GM18520 (cell line): Measurements from ENCODE around the gene TRAF3.
"Not testable (repeated sequence)": the region's sequence is repeated elsewhere in the genome, so short reads cannot be mapped to it uniquely, and the experiment has no call there.

Experiments
- ATAC-seq: cut with Tn5 transposase; IDR thresholded peaks from one replicate; pipeline ENCODE4 v1.9.1; 2021; ENCODE audit not compliant: unreplicated experiment

The TRAF3 gene

DNA sequence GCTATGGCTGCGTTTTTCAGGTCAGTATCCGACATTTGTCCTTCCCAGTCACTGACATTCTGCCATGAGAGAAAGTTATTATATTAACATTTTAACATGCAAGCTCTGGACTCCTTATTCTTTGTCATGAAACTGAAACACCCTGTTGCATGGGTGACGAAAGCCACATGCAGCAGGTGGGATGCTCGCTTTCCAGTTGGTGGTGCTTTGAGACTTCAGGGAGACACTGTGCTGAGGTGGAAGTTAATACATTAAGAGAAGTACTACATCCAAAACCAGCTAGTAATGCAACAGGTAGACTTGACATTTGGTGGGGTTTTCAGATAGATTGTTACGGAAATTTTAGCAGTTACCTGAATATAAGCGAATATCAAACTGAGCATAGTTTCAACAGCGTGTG lies 112.4 kb downstream of the TRAF3 start:
- no peak for ATAC-seq

DNA sequence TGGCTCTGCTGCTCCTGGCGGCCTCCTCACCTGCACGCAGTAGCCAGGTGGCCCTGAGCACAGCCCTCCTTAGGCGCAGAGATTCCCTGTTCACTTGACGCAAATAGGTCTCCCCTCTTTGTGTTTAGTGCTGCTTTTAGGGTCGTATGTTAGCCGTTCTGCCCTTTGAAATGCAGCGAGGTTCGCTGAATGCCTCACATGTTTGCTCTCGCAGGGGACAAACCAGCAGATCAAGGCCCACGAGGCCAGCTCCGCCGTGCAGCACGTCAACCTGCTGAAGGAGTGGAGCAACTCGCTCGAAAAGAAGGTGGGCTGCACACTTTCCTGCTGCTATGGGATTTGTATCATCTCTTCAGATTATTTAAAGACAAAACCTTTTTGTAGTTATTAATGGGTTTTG lies 113.9 kb downstream of the TRAF3 start:
- ATAC-seq: no peak

DNA sequence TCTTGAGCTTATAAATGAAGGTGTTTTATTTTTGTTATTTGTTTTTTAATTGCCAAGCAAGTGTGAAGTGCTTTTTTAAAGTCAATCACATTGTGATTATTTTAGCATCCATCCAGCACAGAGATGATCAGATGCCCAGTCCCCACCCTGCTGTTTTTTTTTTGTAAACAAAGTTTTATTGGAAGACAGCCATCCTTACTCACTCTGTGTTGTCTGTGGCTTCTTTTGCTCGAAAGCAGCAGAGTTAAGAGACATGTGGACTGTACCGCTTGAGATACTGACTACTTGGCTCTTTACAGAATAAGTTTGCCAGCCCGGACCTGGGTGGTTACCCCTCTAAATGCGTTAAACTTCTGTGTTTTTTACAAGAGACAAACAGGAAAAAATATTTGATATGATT lies 114.3 kb downstream of the TRAF3 start:
- no peak for ATAC-seq

DNA sequence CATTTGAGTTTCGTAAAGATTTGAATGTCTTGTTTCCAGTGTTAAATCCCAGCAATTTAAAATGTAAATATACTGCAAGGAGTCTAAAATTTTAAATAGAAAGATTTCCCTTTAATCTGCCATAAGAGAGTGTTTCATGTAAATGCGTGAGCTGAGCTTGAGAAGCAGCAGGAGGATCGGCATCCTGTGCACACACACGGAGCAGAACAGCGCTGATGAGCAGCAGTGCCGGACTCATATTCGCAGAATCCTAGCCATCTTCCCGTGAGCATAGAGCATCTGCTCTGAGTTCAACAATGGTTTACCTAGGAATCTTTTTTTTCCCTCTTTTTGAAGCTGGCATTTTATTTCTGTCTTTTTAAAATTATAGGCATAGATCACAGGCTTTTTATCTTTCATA lies 115.4 kb downstream of the TRAF3 start:
- no peak for ATAC-seq

DNA sequence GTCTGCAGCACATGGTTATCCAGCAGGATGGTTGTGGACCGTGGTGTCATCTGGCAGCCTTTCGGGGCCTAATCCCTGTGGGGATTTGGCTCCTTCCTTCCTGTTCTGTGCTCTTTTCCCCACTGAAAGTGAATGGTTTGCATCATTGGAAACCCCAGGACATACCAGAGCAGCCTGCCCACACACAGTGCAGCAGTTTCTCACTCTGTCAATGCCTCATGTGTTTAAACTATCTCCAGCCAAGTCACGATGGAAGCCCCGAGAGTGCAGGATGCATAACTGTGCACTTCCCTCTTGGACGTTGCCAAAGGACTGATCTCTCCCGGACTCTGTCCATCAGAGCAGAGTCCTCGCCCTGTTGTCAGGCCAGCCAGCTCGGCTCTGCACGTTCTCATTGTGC lies 116.2 kb downstream of the TRAF3 start:
- no peak for ATAC-seq

DNA sequence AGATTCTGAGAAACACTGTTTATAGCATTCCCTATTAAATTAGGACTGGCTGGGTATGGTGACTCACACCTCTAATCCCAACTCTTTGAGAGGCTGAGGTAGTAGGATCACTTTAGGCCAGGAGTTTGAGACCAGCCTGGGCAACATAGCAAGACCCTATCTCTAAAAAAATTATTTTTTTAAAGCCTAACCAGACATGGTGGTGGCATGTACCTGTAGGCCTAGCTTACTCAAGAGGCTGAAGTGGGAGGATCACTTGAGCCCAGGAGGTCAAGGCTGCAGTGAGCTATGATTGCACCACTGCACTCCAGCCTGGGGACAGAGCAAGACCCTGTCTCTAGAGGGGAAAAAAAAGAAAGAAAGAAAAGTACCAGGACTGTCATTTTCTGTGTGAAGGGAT lies 119.5 kb downstream of the TRAF3 start:
- not testable (repeated sequence) for ATAC-seq

DNA sequence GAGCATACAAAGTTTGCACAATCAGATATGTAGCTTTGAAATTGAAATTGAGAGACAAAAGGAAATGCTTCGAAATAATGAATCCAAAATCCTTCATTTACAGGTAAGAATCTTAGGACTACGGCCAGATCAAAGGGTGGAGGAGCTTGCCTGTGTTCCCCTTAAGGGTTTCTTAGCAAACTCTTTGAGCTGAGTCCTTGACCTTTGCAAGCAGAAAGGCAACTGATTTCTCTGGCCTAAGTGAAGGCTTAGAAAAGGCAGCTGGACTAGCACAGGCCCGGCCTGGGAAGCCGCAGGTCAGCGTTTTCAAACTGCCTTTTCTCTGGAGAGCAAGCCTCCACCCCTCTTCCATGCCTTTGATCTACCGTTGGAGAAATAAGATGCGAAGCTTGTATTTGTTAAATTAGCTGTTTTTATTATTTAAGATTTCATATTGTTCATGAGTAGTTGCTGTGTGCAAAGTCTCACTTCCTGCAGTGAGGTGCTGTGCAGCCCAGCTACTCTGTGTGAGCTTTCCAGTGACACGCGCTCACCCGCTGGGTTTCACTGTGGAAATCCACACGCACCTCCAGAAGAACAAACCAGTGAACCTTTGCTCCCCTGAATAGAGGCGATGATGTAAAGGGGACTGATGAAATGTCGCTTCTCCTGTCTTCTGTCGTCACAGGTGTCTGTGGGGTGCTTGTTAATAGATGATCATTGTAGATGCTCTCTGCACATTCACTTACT lies 120.2 kb downstream of the TRAF3 start:
- no peak for ATAC-seq

DNA sequence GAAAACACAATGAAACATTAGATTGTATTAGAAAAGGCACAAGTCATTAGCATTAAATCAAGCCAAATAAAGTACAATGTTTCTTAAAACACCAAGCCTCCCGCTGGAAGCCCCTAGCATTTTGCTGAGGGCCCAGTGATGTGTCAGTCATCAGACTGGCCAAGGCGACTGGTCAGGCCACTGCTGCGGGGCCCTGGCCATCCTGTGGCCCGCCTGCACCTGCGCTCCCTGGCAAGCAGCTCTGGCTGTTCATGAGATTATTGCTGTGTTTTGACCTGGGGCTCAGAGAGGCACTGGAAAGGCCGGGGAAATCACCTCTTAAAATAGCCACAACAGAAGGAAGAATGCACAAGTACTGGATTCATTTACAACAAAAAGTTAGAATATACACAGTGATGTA lies 121.0 kb downstream of the TRAF3 start:
- no peak for ATAC-seq

DNA sequence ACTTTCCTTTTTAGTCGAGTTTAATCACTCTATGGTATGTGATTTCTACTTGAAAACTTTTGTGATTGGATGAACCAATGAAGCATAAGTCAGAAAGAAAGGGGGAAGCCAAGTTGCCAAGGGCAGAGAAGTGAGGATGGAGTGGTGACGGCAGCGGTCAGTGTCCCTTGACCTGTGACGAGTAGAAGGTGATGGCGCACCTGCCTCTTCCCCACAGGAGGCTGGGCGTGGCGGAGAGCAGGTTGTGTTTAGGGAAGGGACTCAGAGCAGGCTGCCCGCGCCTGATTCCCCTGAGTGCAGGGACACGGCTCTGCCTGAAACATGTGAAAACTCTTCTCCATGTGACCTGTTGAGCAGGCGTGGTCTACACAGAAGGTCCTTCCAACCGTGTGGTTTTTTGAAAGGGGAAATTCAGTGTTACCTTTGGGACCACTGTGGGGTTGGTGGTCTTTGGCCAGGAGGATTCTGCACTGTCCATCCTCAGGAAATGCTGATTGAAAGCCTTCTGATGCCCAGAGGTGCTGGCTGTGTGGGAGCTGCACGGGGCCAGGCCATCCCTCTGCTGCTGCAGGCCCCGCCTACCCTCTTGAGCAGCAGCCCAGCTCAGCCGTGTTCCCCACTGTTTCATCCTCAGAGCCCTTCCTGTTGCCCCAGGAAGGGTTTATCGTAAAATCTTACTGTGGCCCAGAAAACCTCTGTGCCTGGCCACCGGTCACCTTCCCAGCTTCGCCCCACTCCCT lies 121.7 kb downstream of the TRAF3 start:
- no peak for ATAC-seq

DNA sequence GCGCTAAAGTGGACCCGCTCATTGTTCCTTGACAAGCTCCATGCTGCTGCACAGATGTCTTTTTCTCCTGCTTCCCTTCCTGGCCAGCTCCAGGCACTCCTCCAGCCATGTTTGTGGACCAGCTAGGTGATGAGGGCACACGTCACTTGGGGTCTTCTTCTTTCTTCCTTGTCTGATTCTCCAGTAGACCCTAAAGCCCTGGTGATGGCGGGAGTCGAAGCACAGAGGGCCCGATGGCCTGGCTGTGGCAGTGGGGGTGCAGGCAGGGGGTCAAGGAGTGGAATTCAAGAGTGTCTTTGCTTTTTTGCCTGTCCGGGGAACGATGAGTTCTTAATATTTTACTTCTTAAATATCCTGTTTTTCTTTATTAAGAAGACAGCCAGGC lies 122.3 kb downstream of the TRAF3 start:
- no peak for ATAC-seq

DNA sequence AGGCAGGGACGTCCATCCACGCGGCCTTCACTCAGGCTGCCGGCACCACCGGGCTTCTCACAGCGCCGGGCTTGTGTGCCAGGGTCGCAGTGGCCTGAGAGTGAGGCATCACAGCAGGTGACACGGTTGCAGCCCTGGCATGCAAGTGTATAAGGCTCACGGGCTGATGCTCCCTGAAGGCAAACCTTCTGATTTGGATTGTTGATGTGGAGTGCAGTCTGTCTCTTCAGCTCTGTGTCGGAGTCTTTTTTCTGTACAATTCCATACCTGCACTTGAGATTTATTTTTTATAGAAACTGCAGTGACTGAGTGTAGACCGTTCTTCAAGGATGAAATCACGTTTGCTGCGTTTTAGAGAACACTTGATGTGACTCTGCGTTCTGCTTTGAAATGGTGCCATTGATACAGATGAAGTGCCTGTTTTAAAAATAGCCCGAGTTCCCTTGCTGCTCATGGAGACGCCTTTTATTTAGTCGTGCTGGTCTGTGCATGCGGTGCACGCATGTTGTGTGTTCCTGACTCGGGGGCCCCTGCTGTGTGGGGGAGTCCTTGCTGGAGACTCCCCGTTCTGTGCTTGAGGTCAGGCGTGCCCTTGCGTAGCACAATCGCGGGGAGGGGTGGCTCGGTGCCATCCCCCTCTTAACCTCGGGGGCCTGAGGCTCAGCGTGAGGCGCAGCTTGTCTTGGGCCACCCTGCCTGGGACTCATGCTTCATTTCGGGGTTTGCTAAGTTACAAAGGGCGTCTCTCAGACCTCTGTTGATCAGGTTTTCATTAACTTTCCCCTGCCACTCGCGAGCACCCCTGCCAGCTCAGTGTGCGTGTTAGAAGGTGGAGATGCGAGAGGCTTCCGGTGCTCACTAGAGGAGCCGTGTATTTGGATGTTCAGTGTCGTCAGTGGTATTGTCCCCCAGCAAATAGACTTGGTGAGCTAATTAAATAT lies 123.7 kb downstream of the TRAF3 start:
- ATAC-seq: peak; percentile 39

DNA sequence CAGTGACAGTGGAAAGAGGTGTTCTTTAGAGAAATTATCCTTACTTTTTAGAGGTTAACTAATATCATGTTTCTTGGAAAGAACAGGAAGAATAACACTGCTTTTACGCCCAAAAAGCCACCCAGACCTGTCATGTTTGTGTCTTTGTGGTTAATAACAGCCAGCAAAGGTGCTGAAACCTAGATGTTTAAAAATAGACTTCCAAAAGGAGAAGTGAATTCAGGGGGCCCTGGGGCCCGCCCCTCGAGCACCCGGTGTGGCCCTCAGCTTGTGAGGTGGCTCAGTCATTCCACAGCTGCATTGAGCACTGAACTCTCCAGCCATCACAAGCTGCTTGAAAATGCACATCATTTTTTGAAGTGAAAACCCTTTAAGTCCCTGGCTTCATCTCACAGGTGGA lies 124.4 kb downstream of the TRAF3 start:
- peak; percentile 46 for ATAC-seq

DNA sequence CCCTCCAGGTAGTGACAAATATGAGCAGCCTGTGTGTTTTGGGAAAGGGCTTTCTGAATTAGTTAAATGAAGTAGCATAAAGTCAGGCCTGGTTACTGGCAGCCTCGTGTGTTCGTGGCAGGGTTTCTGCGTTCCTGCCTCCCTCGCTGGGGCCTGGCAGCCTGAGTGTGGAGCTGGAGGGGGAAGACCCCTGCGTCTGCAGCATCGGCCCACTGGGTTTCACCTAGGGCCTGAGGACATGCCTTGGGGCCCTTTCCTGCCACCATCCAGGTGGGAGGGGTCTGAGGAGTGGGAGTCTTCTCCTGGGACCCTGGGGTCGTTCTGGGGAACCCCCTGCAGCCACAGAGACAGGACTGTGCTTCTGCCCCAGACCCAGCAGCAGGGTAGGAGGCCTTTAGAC lies 124.8 kb downstream of the TRAF3 start:
- ATAC-seq: no peak

DNA sequence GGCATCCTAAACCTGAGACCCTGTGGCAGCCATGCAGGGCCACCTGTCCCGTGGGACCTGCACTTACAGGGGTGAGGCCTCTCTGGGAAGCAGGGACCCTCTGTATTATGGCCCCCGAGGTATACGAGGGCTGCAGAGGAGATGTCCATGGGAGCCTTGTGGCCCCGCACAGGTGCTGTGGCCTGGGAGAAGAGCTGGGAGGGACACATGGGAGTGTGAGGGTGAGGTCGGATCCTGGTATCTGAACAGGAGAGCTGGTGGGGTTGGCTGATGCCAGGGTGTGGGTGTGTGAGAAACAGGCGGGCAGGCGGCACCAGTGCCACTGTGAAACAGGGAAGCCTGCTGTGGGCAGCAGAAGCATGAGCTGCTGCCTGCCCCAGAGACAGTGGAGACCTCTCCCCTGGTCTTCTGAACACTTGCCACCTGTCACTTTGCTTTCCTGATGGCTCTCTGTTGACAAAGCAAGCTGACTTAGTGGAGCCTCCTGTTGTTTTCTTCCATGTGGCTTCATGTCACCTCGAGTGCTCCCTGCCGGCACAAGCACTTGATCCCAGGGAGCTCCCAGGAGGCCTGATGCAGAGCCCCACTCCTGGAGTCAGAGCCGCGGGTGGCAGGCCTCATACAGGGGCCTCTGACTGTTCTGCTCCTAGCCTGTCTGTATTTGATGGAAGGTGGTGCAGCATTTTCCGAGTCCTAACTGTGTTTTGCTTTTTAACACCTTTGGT lies 125.4 kb downstream of the TRAF3 start:
- ATAC-seq: no peak

DNA sequence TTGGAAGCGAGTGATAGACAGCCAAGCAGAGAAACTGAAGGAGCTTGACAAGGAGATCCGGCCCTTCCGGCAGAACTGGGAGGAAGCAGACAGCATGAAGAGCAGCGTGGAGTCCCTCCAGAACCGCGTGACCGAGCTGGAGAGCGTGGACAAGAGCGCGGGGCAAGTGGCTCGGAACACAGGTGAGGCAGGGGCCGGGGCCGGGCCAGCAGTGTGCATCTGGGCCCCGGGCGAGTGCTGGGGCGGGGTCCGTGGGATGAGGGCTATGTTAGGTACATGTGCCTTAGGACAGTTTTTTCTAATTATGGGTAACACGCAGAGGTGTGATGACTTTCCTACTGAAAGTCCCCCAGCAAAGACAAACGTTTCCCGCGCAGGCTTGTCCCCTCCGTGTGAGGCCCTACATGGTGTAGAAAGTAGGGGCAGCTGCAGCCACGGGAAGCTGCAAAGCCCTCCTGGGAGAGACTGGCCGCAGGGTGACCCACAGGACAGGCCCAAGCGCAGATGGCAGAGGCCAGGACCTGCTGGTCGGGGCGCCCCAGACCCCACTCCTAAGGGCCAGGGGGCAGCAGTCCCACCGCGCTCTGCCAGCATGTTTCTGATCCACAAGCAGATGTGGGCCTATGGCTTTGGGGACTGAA lies 126.1 kb downstream of the TRAF3 start:
- ATAC-seq: no peak

DNA sequence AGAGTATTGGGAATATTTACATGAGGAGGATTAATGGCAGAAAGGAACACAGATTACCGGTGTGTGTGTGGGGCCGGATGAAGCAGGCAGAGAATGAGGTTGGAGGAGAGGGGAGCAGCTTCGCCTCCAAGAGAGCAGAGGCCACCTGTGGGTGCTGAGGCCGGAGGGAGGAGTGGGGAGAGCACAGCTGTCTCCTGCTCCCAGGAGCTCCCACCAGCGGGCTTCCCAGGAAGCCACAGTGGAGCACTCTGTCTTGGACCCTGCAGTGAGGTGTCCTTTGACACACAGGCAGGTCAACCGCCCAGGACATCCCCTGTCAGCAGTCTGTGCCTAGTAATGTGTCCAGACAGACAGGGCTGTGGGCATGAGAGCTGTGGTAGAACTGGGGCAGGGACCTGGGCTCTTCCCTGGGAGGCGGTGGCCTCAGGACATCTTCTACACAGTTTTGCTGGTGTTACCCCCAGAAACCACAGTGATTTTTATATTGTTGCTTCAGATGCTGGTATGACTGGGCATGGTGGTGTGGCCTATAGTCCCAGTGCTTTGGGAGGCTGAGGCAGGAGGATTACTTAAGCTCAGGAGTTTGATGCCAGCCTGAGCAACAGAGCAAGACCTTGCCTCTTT lies 126.8 kb downstream of the TRAF3 start:
- no peak for ATAC-seq

DNA sequence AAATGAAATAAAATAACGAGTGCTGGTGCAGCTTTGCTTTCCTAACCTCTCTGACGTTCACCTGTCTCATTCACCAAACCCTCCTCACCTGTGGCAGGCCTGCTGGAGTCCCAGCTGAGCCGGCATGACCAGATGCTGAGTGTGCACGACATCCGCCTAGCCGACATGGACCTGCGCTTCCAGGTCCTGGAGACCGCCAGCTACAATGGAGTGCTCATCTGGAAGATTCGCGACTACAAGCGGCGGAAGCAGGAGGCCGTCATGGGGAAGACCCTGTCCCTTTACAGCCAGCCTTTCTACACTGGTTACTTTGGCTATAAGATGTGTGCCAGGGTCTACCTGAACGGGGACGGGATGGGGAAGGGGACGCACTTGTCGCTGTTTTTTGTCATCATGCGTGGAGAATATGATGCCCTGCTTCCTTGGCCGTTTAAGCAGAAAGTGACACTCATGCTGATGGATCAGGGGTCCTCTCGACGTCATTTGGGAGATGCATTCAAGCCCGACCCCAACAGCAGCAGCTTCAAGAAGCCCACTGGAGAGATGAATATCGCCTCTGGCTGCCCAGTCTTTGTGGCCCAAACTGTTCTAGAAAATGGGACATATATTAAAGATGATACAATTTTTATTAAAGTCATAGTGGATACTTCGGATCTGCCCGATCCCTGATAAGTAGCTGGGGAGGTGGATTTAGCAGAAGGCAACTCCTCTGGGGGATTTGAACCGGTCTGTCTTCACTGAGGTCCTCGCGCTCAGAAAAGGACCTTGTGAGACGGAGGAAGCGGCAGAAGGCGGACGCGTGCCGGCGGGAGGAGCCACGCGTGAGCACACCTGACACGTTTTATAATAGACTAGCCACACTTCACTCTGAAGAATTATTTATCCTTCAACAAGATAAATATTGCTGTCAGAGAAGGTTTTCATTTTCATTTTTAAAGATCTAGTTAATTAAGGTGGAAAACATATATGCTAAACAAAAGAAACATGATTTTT lies 128.2 kb downstream of the TRAF3 start:
- no peak for ATAC-seq

DNA sequence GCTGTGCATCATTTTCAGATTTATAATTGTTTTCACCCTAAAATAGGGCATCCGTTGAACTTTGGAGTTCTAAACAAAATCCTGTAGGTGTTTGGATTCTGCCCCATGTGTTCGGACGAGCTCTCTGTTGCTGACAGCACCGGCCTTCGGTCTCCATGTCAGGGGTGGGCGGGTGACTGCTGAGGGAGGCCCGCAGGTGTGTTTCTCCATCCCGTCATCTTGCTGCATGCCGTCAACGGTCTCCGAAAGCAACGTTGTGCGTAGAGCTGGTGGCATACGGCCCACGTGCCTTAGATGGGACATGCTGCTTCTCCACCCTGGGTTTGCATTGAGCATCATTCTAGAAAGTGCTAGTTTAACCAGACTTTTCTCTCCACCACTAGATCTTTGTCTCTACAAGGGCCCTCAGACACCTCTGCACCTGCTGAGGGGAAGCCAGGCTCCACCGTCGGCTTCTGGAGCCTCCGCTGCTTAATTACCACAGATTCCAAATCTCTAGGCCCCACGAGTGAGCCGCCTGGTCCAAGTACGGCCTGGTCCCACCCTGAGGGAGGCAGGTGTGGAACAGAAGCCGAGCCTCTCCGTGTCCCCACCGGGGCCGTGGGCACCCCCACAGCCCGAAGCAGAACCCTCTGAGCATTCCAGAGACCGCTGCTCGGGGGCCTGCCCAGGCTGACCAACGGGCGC lies 129.5 kb downstream of the TRAF3 start:
- no peak for ATAC-seq
